Spleen (tissue), 13 donors: ENCODE measurements around the gene ZNF248. TPM values are rescaled to one million over a fixed set of nuclear protein-coding genes. Genes with fewer than 3 reads are reported as not detected.

Source experiments
- DNase-seq: peaks from one replicate; pipeline ENCODE4 v3.0.0-alpha.2; 2020
- H3K27ac ChIP-seq, 8 donors: fragments of 200-600 bp; sonication (generic) in 7 of 8; 1 replicate in 4 of 8; 2 replicates in 4 of 8; pipeline versions ENCODE4 v1.5.0 to v1.8.0; 2016 to 2021; ENCODE audit warnings: inconsistent platforms in 4 of 8, mild to moderate bottlenecking in 4 of 8, moderate library complexity in 1 of 8
- H3K27me3 ChIP-seq, 7 donors: fragments of 200-600 bp; sonication (generic) in 6 of 7; replicated peaks in 1 of 7; 1 replicate in 4 of 7; 2 replicates in 3 of 7; pipeline versions ENCODE4 v1.5.0 to v1.8.0; 2016 to 2021; ENCODE audit warnings: inconsistent platforms in 3 of 7, mild to moderate bottlenecking in 1 of 7
- H3K36me3 ChIP-seq, 6 donors: fragments of 200-600 bp; sonication (generic) in 5 of 6; 1 replicate in 4 of 6; 2 replicates in 2 of 6; pipeline versions ENCODE4 v1.5.0 to v1.8.0; 2016 to 2021; ENCODE audit warnings: inconsistent platforms in 2 of 6
- H3K4me1 ChIP-seq, 6 donors: fragments of 200-600 bp; sonication (generic) in 5 of 6; 1 replicate in 3 of 6; 2 replicates in 3 of 6; pipeline versions ENCODE4 v1.5.0 to v1.8.0; 2016 to 2021; ENCODE audit warnings: inconsistent platforms in 3 of 6
- H3K4me3 ChIP-seq, 8 donors: fragments of 200-600 bp; sonication (generic) in 7 of 8; 1 replicate in 4 of 8; 2 replicates in 4 of 8; pipeline versions ENCODE4 v1.5.0 to v1.8.0; 2016 to 2021; ENCODE audit warnings: inconsistent platforms in 4 of 8, mild to moderate bottlenecking in 4 of 8, moderate library complexity in 2 of 8
- H3K9me3 ChIP-seq, 8 donors: fragments of 200-600 bp; sonication (generic) in 7 of 8; 1 replicate in 4 of 8; 2 replicates in 4 of 8; pipeline versions ENCODE4 v1.5.0 to v1.8.0; 2016 to 2021; ENCODE audit warnings: inconsistent platforms in 4 of 8
- CTCF ChIP-seq, 11 experiments: fragments of 200-600 bp in 7 of 11; fragments of 450-650 bp in 4 of 11; sonication (generic) in 4 of 11; IDR thresholded peaks in 8 of 11; conservative IDR thresholded peaks in 3 of 11; 1 replicate in 7 of 11; 2 replicates in 4 of 11; pipeline versions ENCODE4 v1.4.0 to v1.8.0; 2016 to 2021; ENCODE audit warnings: antibody characterized with exemption in 11 of 11, inconsistent platforms in 4 of 11, mild to moderate bottlenecking in 1 of 11
- POLR2A ChIP-seq, 3 donors: fragments of 450-650 bp; IDR thresholded peaks; one replicate each; pipeline ENCODE4 v1.5.1; 2017; ENCODE audit warnings: antibody characterized with exemption in 3 of 3, mild to moderate bottlenecking in 1 of 3
- POLR2AphosphoS5 ChIP-seq, 3 donors: sonication (generic); formaldehyde crosslinking; IDR thresholded peaks; one replicate each; pipeline ENCODE4 v1.5.1; 2017; ENCODE audit warnings: antibody characterized with exemption in 3 of 3
- WGBS, 5 donors: extraction: QIAGEN DNeasy Blood & Tissue Kit in 3 of 5; methylation state at CpG; one replicate each; pipeline versions ENCODE4 v1.1.5 to v1.1.7; 2013 to 2018; 5-methylcytosine and 5-hydroxymethylcytosine counted together
- intact Hi-C: fragments of 100-400 bp; cut with DNase I; formaldehyde crosslinking; loops from one replicate; pipeline ENCODE4 v1.15.0; 2023; ENCODE audit warnings: low total_unique reads
- long read RNA-seq, 2 donors: transcript quantifications; one replicate each; lab custom pipeline, GENCODE V29; 2026
- polyA plus RNA-seq, 3 donors: library from polyadenylated mRNA; stranded (reverse); fragments of 200-250 nt; gene quantifications; one replicate each; pipeline ENCODE4 v1.2.1, GENCODE V29; 2013
- total RNA-seq, 7 donors: library from RNA; depleted of rRNA in 3 of 7; stranded (reverse); fragments of >200 nt in 3 of 7; fragmentation: NEBNext Ultra II Directional in 4 of 7; extraction: Animal tissue kit (Norgen Biotek cat#: 25700) in 4 of 7; gene quantifications; one replicate each; pipeline versions ENCODE4 v1.1.0 to v1.2.1, GENCODE V29; 2016 to 2021
- donor health status: healthy with polysubstance abuse.
- donor health status: DM: no; HTN: no; CAD: no; lungs with moderate emphysema.
- donor health status: DM: no; HTN: no; CAD: no.
- donor health status: Bipolar disorder and iron deficiency.
- donor health status: healthy.
- donor health status: DM: no; HTN: no; CAD: no.
- donor health status: DM: yes; HTN: yes; CAD: no.

ZNF248 gene
- total RNA-seq: 10 to 100 TPM in 6 of 7 donors, 1 to 10 TPM in 1; 9.2 to 19.3 (median 13.7) TPM
- 1 to 10 TPM; 4.9 to 5.9 (median 5.2) TPM for polyA plus RNA-seq
- long read RNA-seq, donor 1, full-length matches to known transcripts: 7 of 7 reads
- long read RNA-seq, donor 1, partial matches to known transcripts: 0 of 7 reads
- long read RNA-seq, donor 1, other reads (novel, unspliced or antisense): 0 of 7 reads
- long read RNA-seq, donor 2: 0 reads

GRCh38 chr10:37857287-37858211 is at the start of gene ZNF248:
ZNF248 (minus strand) TSS chr10:37857610; CDS start chr10:37856310, 1,300 bp downstream.
- no peaks in the 10 kb centered on the region for H3K9me3 ChIP-seq
- peak within 1 kb of the TSS; percentile 95 to 100 (median 99) for H3K27ac ChIP-seq
- H3K36me3 ChIP-seq: peaks cover 0 to 11% (median 4%) of the 10 kb centered on the region in 6 donors
- intact Hi-C loops: loop anchor here (10.0 kb wide), 2 partner anchors 117 to 237 kb away; partner anchors contain the start of genes ZNF25 and ZNF37A
- peaks cover 17 to 45% (median 32%) of the 10 kb centered on the region in 6 donors for H3K4me1 ChIP-seq
- H3K4me3 ChIP-seq: peak within 1 kb of the TSS; percentile 63 to 83 (median 71)
- TF ChIP-seq CTCF (IDR thresholded peaks at IDR 0.05 in 8 of 11, conservative IDR thresholded peaks at IDR 0.05 in 3 of 11): peak in 2 of 11 experiments; percentile 3 to 13
- TF ChIP-seq POLR2AphosphoS5 (IDR thresholded peaks at IDR 0.05): peak; percentile 99 to 100 (median 99)
- TF ChIP-seq POLR2A (IDR thresholded peaks at IDR 0.05): peak; percentile 12 to 89 (median 89)
- DNase-seq: peak; percentile 99
- 0 to 4% (median 1%) methylated on average over 63 to 81 of the region's 81 CpGs for WGBS, 5 donors
- no peaks in the 10 kb centered on the region for H3K27me3 ChIP-seq

GRCh38 chr10:37906382-37906781 is 49.0 kb upstream of the ZNF248 start:
- DNase-seq: no peak
- Histone ChIP-seq H3K36me3 (no peaks in the 10 kb centered on the region), H3K27ac (no peak overlapping the region), H3K9me3 (peaks cover 0 to 49% (median 15%) of the 10 kb centered on the region in 8 donors), H3K27me3 (no peaks in the 10 kb centered on the region), H3K4me3 (no peak overlapping the region), H3K4me1 (no peaks in the 10 kb centered on the region)
- WGBS, 5 donors: 27 to 71% (median 59%) methylated on average over 2 of the region's 2 CpGs
- TF ChIP-seq POLR2A (IDR thresholded peaks at IDR 0.05): no peak
- TF ChIP-seq POLR2AphosphoS5 (IDR thresholded peaks at IDR 0.05): no peak
- no peak for TF ChIP-seq CTCF (IDR thresholded peaks at IDR 0.05 in 8 of 11, conservative IDR thresholded peaks at IDR 0.05 in 3 of 11)
- intact Hi-C loops: no loop called here

GRCh38 chr10:37896436-37896835 is 39.0 kb upstream of the ZNF248 start:
- intact Hi-C loops: no loop called here
- no peak for DNase-seq
- Histone ChIP-seq H3K9me3 (peaks cover 17 to 69% (median 60%) of the 10 kb centered on the region in 8 donors), H3K4me1 (no peaks in the 10 kb centered on the region), H3K36me3 (no peaks in the 10 kb centered on the region), H3K27me3 (no peaks in the 10 kb centered on the region), H3K27ac (no peak overlapping the region), H3K4me3 (no peak overlapping the region)
- TF ChIP-seq POLR2AphosphoS5 (IDR thresholded peaks at IDR 0.05): no peak
- no peak for TF ChIP-seq CTCF (IDR thresholded peaks at IDR 0.05 in 8 of 11, conservative IDR thresholded peaks at IDR 0.05 in 3 of 11)
- no peak for TF ChIP-seq POLR2A (IDR thresholded peaks at IDR 0.05)

GRCh38 chr10:37895674-37896073 is 38.3 kb upstream of the ZNF248 start:
- H3K4me3 ChIP-seq: no peak overlapping the region
- H3K36me3 ChIP-seq: no peaks in the 10 kb centered on the region
- H3K9me3 ChIP-seq: peaks cover 17 to 73% (median 66%) of the 10 kb centered on the region in 8 donors
- TF ChIP-seq CTCF (IDR thresholded peaks at IDR 0.05 in 8 of 11, conservative IDR thresholded peaks at IDR 0.05 in 3 of 11) (no peak), POLR2AphosphoS5 (IDR thresholded peaks at IDR 0.05) (no peak), POLR2A (IDR thresholded peaks at IDR 0.05) (no peak)
- no peak for DNase-seq
- intact Hi-C loops: no loop called here
- H3K27me3 ChIP-seq: no peaks in the 10 kb centered on the region
- no peaks in the 10 kb centered on the region for H3K4me1 ChIP-seq
- 69 to 75% (median 71%) methylated on average over 3 of the region's 3 CpGs for WGBS, 5 donors
- no peak overlapping the region for H3K27ac ChIP-seq
